ENCODE data around the gene DNAAF5. TPM values are rescaled to one million over a fixed set of nuclear protein-coding genes. Genes with fewer than 3 reads are reported as not detected.

Gene DNAAF5
- total RNA-seq, 1 donor from 2014 or later = 20.5 TPM

DNA sequence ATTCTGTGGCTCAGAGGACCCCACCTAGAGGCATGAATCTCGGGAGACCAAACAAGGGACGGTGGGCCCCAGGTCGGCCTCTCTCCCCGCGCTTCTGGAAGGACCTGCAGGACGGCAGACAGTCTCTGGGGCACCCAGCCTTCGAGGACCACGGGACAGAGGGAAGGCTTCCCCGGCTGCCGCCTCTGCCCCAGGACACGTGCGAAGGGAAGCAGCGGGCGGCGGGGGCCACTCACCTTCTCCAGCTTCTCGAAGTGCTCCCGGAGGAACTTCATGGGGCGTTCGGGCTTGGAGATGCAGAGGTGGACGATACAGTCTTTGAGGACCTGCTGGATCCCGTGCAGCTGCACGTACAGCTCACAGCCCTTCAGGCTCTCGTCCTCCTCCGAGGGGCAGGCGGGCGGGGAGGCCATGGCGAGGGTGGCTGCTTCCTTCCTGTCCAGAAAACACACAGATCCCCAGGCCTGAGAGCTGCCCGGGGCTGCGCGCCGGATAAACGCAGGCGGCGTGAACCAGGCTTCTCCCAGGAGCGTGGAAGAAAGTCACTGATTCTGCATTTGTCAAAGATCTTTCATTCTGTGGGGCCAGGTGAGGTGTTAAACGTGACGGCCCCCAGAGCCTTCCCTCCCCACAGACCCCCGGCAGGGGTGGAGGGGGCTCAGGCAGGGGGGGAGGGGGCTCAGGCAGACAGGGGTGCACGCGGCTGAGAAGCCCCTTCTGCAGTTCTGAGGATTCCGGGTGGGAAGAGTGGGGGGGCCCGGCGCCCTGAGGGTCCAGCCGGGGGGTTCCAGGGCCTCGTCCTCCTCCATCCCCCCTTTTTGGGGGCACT is 15.2 kb upstream of the DNAAF5 start:
- TF ChIP-seq, protein P1, sequence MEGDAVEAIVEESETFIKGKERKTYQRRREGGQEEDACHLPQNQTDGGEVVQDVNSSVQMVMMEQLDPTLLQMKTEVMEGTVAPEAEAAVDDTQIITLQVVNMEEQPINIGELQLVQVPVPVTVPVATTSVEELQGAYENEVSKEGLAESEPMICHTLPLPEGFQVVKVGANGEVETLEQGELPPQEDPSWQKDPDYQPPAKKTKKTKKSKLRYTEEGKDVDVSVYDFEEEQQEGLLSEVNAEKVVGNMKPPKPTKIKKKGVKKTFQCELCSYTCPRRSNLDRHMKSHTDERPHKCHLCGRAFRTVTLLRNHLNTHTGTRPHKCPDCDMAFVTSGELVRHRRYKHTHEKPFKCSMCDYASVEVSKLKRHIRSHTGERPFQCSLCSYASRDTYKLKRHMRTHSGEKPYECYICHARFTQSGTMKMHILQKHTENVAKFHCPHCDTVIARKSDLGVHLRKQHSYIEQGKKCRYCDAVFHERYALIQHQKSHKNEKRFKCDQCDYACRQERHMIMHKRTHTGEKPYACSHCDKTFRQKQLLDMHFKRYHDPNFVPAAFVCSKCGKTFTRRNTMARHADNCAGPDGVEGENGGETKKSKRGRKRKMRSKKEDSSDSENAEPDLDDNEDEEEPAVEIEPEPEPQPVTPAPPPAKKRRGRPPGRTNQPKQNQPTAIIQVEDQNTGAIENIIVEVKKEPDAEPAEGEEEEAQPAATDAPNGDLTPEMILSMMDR (IDR thresholded peaks at IDR 0.05) = no peak
- Histone ChIP-seq H3K9me3 (no peaks in the 10 kb centered on the region), H3K4me3 (peak overlapping the region; percentile 64 to 70), H3K36me3 (no peaks in the 10 kb centered on the region), H3K27ac (no peak overlapping the region), H3K27me3 (no peaks in the 10 kb centered on the region), H3K4me1 (peaks cover 0 to 2% of the 10 kb centered on the region in 2 donors)
- intact Hi-C loops (cut with DNase I) = no loop called here
- DNase-seq (ENCODE audit: low spot score in 2 of 2) = no peak

DNA sequence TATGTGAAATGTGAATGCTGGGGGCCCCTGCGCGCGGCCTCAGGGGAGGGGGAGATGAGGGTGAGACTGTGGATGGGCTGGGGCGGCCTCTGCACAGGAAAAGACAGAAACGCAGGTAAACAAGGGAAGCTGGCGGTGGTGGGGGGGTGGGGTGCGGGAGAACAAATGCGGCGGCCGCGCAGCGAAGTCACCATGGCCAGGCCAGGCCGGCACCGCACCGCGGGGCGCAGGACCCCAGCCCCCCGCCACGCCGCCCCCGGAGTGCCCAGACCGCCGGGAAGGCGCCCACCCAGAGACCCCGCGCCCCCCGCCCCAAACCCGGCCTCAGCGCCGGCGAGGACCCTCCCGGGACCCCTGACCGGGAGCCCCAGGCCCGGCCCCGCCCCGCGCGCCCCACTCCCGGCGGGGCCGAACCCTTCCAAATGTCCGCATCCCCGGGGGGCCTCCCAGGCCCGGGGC is 14.5 kb upstream of the DNAAF5 start:
- Histone ChIP-seq H3K36me3 (no peaks in the 10 kb centered on the region), H3K9me3 (no peaks in the 10 kb centered on the region), H3K4me3 (peak overlapping the region; percentile 64 to 70), H3K27me3 (no peaks in the 10 kb centered on the region), H3K27ac (no peak overlapping the region), H3K4me1 (peaks cover 0 to 2% of the 10 kb centered on the region in 2 donors)
- TF ChIP-seq, protein P1 (IDR thresholded peaks at IDR 0.05) = no peak
- peak in 1 of 2 donors; percentile 57 for DNase-seq (ENCODE audit: low spot score in 2 of 2)
- intact Hi-C loops (cut with DNase I) = no loop called here

DNA sequence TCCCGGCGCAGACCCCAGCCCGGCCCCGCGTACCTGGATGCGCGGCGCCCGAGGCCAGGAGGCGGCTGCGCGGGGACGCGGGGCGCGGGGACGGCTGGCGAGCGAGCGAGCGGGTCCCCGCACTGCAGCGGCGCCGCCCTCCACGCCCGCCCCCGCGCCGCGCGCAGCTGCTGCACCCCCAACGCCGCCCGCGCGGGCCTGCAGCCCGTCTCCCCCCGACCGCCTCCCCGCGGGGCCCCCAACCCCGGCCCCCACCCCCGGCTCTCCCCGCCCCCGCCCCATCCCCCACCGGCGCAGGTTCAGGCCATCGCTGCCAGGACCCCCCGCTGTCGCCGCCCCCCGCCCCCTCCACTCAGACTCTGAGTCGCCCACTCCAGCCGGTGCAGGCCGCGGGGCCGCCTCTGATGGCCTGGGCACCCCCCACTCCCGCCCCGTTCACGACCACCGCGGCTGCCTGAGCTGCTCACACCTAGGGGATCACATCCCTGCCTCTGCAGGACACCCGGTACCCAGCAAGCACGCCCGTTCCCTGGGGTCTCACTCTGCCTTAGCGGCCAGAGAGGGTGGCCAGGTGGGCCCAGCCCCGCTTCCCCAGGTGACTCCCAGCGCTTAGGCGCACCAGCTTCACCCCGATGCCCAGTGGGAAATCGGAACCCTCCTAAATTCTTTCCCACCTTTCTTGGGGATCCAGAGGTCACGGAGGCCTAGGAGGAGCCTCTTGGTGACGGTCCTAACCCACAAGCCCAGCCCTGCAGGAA is 13.9 kb upstream of the DNAAF5 start:
- Histone ChIP-seq H3K27me3 (no peaks in the 10 kb centered on the region), H3K36me3 (no peaks in the 10 kb centered on the region), H3K4me1 (peaks cover 0 to 2% of the 10 kb centered on the region in 2 donors), H3K4me3 (peak overlapping the region; percentile 64 to 70), H3K9me3 (no peaks in the 10 kb centered on the region), H3K27ac (no peak overlapping the region)
- intact Hi-C loops (cut with DNase I) = no loop called here
- DNase-seq (ENCODE audit: low spot score in 2 of 2) = no peak
- TF ChIP-seq, protein P1 (IDR thresholded peaks at IDR 0.05) = no peak

DNA sequence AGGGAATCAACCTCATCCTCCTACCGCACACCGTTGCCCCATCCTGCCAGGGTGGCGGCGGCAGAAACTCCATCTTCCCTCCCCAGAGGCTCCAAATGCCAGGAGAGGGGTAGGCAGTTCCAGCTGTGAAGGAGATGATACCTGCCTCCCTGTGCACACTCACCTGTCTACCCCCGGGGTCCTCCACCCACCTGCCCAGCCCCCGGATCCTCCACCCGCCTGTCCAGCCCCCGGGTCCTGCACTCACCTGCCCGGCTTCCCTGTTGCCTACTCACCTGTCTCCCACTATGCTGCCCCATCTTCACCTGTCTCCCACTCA is 13.4 kb upstream of the DNAAF5 start:
- TF ChIP-seq, protein P1 (IDR thresholded peaks at IDR 0.05) = no peak
- peaks cover 0 to 2% of the 10 kb centered on the region in 2 donors for H3K4me1 ChIP-seq
- H3K9me3 ChIP-seq = no peaks in the 10 kb centered on the region
- intact Hi-C loops (cut with DNase I) = no loop called here
- H3K27me3 ChIP-seq = no peaks in the 10 kb centered on the region
- no peaks in the 10 kb centered on the region for H3K36me3 ChIP-seq
- DNase-seq (ENCODE audit: low spot score in 2 of 2) = no peak
- H3K4me3 ChIP-seq = peak overlapping the region in 1 of 2 donors; percentile 70
- no peak overlapping the region for H3K27ac ChIP-seq

DNA sequence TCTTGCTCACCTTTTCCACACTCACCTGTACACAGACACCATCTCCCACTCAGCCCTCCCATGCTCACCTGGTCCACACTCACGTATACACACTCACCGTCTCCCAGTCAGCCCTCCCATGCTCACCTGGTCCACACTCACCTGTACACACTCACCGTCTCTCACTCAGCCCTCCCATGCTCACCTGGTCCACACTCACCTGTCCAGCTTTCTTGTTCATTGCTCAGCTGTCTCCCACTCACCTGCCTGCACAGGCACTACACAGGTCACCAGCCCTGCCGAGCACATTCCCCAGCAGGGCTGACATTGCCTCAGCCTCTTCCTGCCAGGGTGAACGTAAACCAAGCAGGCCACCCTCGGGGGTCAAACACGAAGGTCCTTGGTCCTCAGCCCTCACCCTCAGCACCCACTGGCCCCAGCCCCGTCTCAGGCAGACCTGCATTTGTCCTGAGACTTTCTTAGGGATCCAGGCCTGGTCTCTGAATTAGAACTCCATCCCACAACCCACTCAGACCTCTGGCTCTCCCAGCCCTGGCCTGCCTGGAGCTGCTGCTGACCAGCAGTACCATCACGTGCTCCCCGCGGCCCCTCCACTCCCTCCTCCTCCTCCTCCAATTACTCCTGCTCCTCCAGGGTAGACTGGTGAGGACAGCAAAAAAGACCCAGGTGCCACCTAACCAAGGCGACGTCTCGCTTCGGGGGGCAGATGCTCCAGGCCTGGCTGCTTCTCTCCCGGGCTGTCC is 12.8 kb upstream of the DNAAF5 start:
- intact Hi-C loops (cut with DNase I) = no loop called here
- H3K36me3 ChIP-seq = no peaks in the 10 kb centered on the region
- no peaks in the 10 kb centered on the region for H3K27me3 ChIP-seq
- TF ChIP-seq, protein P1 (IDR thresholded peaks at IDR 0.05) = no peak
- no peaks in the 10 kb centered on the region for H3K9me3 ChIP-seq
- H3K27ac ChIP-seq = no peak overlapping the region
- H3K4me3 ChIP-seq = no peak overlapping the region
- DNase-seq (ENCODE audit: low spot score in 2 of 2) = no peak
- peaks cover 0 to 2% of the 10 kb centered on the region in 2 donors for H3K4me1 ChIP-seq
